ENCODE measurements around the gene BMPR1B. TPM values are rescaled to one million over a fixed set of nuclear protein-coding genes. Genes with fewer than 3 reads are reported as not detected.
"Not testable (repeated sequence)": the region's sequence is repeated elsewhere in the genome, so short reads cannot be mapped to it uniquely, and the experiment has no call there.

BMPR1B gene
- total RNA-seq, 1 experiment from 2014 or later = not detected

DNA sequence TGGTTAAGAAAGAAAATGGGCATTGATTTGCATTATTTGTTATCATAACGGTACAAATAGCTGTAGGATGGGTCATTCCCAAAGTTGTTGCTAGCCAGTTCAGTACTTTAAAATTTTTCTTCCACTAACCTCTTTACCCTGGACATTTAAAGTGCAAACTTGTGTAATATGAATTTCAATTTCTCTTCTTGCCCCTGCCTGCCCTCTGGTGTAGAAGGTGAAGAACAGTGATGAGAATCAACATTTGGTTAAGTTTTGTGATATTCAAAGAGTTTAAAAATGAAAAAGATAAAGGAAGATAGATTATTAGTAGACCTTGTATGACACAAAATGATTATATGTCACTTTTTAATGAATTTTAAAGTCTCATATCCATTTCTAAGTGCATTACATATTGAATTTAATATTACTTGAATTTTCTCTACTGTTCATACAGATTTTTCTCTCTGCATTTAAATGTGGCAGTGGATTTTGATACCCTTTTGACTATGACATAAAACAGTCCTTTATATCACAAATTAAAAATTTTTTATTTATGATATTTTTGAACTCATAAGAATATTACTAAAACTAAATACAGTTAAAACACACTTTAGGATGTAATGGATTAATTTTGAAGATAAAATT, 337.7 kb downstream of the BMPR1B start:
- in situ Hi-C loops (cut with HindIII; ENCODE audit: low sequenced_read_pairs) = no loop called here
- peak; percentile 19 for DNase-seq (ENCODE audit: low spot score)

DNA sequence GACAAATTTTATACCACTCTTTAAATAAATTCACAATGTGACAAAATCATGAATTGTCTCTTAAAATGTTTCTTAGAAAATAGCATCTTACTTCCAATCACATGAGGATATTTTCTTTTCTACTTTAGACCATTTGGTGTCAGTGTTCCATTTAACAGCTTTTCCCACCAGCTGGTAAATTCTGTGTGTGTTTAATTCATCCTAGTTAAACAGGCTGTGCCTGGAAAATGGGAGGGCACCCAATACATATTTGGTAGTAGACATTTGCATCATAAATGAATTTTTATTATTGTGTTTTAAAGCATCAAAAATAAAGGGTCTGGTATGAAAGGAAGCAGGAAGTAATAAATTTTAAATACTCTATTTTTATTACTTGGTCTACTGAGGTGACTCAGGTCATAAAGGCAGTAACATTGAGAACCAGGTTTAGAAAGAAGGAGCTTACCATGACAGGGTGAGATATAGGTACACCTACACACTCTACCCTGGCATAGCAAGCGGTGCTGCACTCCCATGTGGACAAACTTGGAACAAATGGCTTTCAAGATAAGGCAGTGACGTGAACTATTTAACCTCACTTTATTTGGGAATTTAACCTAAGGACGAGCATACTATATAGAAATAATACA, 344.5 kb downstream of the BMPR1B start:
- DNase-seq (ENCODE audit: low spot score) = no peak
- in situ Hi-C loops (cut with HindIII; ENCODE audit: low sequenced_read_pairs) = no loop called here

GRCh38 chr4:95105112-95105511, 347.4 kb downstream of the BMPR1B start:
- DNase-seq (ENCODE audit: low spot score) = no peak
- in situ Hi-C loops (cut with HindIII; ENCODE audit: low sequenced_read_pairs) = no loop called here

DNA sequence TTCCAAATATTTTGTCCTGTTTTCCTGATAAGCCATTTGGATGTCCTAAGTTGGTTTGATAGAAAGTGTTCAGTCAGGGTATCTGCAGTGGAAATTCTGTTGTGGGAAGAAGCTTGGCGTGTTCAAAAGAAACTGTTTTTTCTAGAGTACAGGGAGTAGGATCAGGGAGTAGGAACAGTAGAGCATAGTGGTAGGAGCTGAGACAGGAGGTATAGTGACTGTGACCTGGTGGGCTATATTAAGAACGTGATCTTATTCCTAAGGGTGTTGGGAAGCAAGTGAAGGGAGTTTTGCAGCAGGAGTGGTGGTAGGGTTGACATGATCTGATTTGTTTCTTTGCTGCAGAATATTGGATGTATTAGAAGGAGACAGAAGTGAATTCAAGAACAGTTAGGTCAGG, 348.2 kb downstream of the BMPR1B start:
- DNase-seq (ENCODE audit: low spot score) = no peak
- in situ Hi-C loops (cut with HindIII; ENCODE audit: low sequenced_read_pairs) = no loop called here

DNA sequence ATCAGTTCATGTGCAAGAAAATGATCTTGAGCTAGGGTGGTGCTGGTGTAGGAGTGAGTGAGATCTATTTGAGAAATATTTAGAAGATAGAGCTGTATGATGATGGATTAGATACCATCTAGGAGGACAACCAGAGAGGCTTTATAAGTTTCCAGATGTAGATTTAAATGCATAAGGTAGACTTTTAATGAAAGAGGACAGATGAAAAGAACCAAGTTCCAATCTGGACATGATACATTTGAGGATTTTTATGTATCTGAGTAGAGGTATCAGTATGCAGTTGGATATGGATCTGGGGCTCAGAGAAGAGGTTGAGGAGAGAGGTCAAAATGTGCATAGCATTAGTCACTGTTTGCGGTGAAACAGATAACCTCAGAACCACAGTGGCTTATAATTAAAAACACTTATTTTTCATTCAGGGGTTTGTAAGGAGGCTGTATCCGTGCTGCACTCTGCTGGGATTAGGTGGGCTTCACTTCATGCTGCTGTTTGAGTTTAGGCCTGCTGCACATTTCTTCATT, 348.7 kb downstream of the BMPR1B start:
- in situ Hi-C loops (cut with HindIII; ENCODE audit: low sequenced_read_pairs) = no loop called here
- DNase-seq (ENCODE audit: low spot score) = no peak

DNA sequence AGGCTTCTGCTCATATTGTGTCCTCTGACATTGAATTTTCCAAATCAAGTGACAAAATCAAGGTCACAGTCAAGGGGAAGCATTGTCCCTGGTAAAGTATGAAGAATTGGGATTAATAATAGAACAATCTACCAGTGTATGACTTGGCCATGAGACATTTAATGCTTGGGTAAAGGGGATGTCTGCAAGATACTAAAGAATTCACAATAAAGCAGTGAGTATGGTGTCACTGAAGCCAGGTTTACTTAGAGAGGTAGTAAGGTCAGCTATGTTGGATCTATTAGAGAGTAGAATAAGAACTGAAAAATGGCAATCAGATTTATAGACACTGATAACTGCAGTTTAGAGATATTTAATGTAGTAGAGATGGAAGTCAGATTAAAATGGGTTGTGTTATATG, 349.2 kb downstream of the BMPR1B start:
- DNase-seq (ENCODE audit: low spot score) = no peak
- in situ Hi-C loops (cut with HindIII; ENCODE audit: low sequenced_read_pairs) = no loop called here

GRCh38 chr4:95107635-95108034, 349.9 kb downstream of the BMPR1B start:
- DNase-seq (ENCODE audit: low spot score) = no peak
- in situ Hi-C loops (cut with HindIII; ENCODE audit: low sequenced_read_pairs) = no loop called here

GRCh38 chr4:95108883-95109421, 351.2 kb downstream of the BMPR1B start:
- in situ Hi-C loops (cut with HindIII; ENCODE audit: low sequenced_read_pairs) = no loop called here
- DNase-seq (ENCODE audit: low spot score) = no peak

GRCh38 chr4:95114521-95114920, 356.8 kb downstream of the BMPR1B start:
- in situ Hi-C loops (cut with HindIII; ENCODE audit: low sequenced_read_pairs) = no loop called here
- no peak for DNase-seq (ENCODE audit: low spot score)

DNA sequence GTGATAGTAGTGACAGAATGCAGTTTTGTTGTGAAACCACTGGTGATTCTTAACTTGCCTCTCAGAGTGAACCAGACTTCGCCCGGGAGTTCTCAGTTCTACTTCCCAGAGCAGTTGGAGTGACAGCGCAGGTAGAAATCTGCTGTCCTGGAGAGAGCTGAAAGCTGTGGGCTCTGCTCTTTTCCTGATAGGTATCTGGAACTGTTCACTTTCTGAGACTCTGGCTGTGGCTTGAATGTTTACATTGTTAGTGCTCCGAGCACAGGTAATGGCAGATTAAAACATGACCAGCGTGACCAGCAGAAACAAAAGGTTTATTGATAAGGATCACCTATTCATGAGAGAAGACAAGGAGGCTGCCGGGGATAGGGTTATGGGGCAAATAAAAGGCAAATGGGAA, 360.7 kb downstream of the BMPR1B start:
- in situ Hi-C loops (cut with HindIII; ENCODE audit: low sequenced_read_pairs) = no loop called here
- no peak for DNase-seq (ENCODE audit: low spot score)

DNA sequence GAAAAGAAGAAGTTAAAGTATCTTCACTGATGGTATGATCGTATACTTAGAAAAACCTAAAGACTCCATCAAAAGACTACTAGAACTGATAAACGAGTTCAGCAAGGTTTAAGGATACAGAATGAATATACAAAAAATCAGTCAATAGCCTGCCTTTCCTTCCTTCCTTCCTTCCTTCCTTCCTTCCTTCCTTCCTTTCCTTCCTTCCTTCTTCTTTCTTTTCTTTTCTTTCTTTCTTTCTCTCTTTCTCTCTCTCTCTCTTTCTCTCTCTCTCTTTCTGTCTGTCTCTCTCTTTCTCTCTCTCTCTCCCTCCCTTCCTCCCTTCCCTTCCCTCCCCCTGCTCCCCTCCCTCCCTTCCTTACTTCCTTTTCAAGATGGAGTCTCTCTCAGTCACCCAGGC, 362.7 kb downstream of the BMPR1B start:
- in situ Hi-C loops (cut with HindIII; ENCODE audit: low sequenced_read_pairs) = no loop called here
- no peak for DNase-seq (ENCODE audit: low spot score)

DNA sequence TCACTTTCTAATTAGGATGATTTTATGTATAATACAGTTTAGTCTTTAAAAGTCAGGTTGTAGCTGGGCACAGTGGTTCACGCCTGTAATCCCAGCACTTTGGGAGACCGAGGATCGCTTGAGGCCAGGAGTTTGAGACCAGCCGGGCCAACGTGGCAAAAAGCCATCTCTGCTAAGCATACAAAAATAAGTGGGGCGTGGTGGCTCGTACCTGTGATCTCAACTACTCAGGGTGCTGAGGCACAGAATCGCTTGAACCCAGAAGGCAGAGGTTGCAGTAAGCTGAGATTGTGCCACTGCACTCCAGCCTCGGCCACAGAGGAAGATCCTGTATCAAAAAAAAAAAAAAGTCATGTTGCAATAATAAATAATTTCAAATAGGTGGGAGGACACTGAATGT, 364.2 kb downstream of the BMPR1B start:
- no peak for DNase-seq (ENCODE audit: low spot score)

DNA sequence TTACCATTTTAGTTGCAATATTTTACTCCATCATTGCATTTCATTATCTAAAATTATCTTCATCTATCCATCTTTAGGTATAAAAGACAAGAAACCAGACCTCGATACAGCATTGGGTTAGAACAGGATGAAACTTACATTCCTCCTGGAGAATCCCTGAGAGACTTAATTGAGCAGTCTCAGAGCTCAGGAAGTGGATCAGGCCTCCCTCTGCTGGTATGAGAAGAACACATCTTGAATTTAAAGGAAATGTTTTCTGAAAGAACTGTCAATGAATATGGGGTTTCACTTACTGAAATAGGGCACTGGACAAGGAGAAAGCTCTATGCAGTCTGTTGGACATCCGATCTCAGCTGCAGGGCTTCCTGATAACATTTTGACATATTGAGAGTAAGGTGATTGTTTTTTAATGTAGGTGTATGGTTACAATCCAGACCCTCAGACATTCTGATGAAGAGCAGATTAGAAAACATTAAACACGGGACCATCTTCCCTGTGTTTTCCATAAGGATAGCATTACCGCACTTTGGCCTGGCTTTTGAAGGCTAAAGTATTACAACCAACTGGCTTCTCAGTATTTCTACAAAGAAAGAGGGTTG, 367.2 kb downstream of the BMPR1B start:
- DNase-seq (ENCODE audit: low spot score) = peak; percentile 44
- in situ Hi-C loops (cut with HindIII; ENCODE audit: low sequenced_read_pairs) = no loop called here

More for the DNA sequence above, 364.2 kb downstream of the BMPR1B start:
- in situ Hi-C loops (cut with HindIII; ENCODE audit: low sequenced_read_pairs) = no loop called here

- in situ Hi-C loops (cut with HindIII; ENCODE audit: low sequenced_read_pairs) = no loop called here
- DNase-seq (ENCODE audit: low spot score) = no peak
These were observed 371.3 kb downstream of the BMPR1B start for GRCh38 chr4:95129031-95129430.

- in situ Hi-C loops (cut with HindIII; ENCODE audit: low sequenced_read_pairs) = no loop called here
These were observed 372.1 kb downstream of the BMPR1B start for GRCh38 chr4:95129821-95130311.

GRCh38 chr4:95134016-95134415, 376.3 kb downstream of the BMPR1B start:
- in situ Hi-C loops (cut with HindIII; ENCODE audit: low sequenced_read_pairs); DNase-seq (ENCODE audit: low spot score): not testable (repeated sequence)

More at GRCh38 chr4:95129821-95130311, 372.1 kb downstream of the BMPR1B start:
- no peak for DNase-seq (ENCODE audit: low spot score)

- DNase-seq (ENCODE audit: low spot score); in situ Hi-C loops (cut with HindIII; ENCODE audit: low sequenced_read_pairs): not testable (repeated sequence)
These were observed 381.7 kb downstream of the BMPR1B start for GRCh38 chr4:95139424-95139823.

- no peak for DNase-seq (ENCODE audit: low spot score)
- in situ Hi-C loops (cut with HindIII; ENCODE audit: low sequenced_read_pairs) = no loop called here
These were observed 383.6 kb downstream of the BMPR1B start for GRCh38 chr4:95141361-95141760.

DNA sequence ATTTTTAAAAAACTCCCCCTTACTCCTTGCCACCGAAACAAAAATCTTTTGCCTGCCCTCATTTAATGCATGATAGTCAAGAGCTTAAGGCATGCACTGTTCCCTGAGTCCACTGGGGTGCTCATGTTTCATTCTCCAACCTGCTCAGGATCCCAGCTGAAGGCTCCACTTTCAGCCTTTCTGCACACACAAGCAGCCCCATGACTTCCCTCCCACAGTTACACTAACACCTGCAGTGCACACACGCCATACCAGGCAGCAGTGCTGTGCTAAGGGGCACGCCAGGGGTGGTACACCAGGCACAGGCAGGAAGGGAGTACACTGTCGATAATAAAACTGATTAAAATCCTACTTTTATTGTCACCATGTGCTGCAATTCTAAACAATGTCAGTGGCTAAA, 385.2 kb downstream of the BMPR1B start:
- in situ Hi-C loops (cut with HindIII; ENCODE audit: low sequenced_read_pairs) = no loop called here
- DNase-seq (ENCODE audit: low spot score) = no peak

- no peak for DNase-seq (ENCODE audit: low spot score)
- in situ Hi-C loops (cut with HindIII; ENCODE audit: low sequenced_read_pairs) = no loop called here
These were observed 393.5 kb downstream of the BMPR1B start for GRCh38 chr4:95151255-95151654.
